Activated CD4-positive, alpha-beta T cell treated with anti-CD3 and anti-CD28 coated beads, Interleukin-2, amount 50 U/mL, for 4 hours (primary cell): ENCODE measurements around the gene SRPRB.

Experiments used
- DNase-seq, 2 experiments: peaks; one replicate each; pipeline ENCODE4 v3.0.0-alpha.2; 2020

SRPRB gene

DNA sequence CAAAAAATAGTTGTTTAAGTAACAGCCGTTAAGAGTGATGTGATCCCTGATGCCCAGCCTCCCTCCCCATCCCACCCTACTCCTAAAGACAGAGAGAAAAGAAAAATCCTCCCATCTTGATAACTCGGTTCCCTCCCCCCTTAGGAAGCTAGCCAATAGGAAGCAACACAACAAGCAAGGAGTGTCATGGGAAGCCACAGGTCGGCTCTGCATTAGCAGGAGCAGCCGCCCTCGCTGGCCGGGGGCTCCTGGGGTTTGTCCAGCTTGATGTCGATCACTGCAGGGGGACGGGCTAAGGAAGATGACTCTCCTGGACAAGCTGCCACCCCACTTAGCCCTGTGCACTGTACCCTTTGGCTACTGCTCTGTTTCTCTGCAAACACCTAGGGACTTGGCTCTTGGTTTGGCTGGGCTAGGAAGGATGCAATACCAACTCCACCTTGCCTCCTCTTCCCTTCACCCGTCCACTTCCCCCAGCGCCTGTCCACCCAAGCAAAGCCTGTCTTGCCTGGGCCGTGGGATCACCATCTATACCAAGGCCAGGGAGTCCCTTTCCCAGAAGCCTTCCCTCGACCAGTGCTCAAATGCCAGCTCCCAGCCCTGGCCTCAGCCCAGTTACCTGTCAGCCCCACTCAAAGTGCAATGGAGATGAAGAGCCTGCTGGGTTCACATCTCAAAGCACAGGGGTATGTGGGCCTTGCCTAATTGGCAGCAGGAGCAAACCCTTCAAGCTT, 23.1 kb downstream of the SRPRB start:
- DNase-seq, result no peak

DNA sequence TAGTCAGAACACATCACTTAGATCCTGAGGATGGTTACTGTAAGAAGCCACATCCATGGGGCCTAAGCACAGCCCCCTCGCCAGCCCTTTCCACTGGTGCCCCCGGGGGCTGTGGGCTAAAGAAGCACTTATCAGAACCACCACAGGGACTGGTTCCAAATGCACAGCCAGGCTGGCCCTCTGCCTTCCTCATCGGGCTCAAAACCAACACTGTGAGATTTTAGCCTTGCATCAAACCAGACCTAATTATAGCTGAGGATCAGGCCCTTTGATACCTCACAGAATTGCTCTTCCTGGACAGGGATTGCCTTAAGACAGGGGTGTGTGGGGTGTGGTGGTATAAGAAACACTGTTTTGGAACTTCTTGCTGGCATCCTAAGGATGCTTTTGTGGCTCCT, 23.7 kb downstream of the SRPRB start:
- no peak for DNase-seq

DNA sequence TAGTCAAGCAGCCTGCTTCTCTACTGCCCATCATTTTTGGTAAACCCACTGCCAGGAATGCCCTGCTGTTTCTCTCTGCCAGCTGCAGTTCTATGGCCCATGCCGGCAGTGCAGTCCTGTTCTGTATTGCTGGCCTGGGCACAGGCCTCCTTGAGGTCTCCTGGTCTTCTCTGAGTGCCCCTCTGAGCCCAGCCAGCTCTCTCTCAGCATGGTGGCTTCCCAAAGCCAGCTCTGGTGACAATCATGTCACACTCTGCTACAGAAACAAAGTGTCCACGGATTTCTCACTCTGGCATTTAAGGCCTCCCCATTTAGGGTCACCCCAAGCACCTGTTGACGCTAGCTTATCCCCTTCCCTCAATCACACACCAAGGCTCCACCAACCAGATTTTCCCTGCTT, 24.5 kb downstream of the SRPRB start:
- DNase-seq, result no peak

DNA sequence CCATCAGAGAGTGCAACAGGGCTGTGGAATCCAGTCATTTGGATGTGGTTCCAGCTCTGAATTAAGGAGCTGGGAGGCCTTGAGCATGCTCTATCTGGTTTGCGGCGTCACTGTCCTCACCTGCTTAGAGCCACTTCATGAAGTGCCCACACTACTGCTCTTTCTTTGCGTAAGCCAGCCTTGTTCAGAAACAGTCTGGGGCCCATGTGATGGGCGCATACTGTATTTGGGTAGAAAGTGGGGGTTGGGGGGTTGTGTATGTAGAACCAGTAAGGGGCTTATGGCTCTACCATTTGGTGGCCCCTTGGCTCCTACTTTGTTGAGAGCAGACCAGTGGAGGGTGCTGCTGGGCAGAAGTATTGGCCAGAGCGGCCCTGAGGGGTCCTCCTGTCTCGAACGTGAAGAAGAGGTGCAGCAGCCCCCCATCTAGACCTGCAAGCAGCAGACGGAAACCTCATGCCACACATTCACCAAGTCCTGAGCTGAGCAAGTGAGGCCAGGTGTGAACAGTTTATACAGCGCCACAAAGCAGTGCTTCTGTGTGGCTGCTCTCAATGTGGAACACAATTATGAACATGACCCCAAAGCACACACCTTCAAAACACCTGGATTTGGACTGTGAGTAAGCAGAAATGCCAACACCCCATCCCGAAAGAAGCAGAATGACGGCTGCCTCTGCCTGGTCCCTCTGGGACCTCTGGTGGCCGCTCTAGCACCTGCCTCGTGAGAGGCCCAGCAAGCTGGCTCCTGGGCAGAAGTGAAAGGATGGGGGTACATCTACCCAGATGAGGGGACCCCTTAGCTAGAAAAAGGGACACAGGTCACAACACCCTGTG, 26.6 kb downstream of the SRPRB start:
- DNase-seq, result no peak

DNA sequence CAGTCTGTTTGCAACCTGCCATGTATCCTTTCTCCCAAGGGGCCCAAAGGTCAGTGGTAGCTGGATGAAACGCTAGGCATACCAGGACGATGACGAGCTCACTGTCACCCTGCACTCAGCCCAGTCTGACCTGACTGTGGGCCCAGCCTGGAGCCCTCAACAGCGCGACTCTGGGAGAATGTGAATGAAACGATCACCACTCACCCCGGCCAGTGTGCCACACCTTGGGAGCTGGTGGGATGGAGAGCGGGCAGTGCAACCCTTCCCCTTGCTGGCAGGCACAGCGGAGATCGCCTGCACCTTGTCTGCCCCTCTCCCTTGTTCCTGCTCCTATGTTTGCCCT, 27.2 kb downstream of the SRPRB start:
- DNase-seq, result no peak

DNA sequence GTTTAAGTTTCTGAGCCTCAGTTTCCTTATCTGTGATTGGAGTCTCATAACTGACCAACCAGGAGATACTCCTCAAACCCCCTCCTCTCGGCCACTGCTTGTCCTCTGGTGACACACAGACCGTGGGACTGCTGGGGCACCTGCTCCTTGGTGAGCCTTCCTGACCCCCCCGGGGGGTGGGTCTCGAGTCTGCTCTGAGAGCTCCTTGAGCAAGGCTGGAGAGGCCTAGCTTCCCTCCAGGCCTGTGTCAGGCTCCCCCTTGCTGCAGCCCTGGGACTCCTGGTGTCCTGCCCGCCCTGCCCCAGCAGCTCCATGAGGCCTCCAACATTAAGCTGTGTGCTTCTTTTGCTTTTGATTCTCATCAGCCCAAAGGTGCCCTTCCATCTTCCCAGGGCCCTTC, 27.7 kb downstream of the SRPRB start:
- no peak for DNase-seq

DNA sequence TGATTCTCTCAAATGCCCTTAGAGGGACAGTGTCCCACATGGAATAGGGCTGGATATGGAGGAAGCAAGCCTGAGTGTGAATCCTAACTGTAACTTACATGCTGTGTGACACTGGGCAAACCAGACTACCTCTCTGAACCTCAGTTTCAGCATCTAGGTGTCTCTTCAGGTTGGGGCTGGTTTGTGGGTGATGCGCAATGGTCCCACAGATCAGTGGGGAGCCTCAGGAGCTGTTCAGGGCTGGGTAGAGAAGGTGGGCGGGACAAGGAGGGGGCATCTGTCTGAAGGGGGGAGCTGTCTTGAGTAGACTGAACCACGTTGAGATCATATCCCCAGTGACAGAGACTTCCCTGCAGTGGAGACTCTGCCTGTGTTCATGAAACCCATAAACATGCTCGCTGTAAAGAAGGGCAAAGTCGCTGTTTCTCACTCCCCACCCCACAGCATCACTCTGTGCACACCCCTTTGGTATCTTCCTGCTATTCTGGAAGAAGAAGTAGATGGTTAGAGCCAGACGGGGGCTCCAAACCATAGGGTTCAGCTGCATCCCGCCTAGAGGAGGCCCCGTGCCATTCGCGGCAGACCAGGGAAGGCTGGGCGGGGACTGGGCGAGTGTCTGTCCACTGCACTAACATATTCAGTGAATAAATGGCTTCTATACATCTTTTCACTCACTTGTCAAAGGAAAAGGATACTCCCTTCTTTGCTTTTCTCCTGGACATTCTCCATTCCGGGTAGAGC, 28.4 kb downstream of the SRPRB start:
- DNase-seq, result no peak

DNA sequence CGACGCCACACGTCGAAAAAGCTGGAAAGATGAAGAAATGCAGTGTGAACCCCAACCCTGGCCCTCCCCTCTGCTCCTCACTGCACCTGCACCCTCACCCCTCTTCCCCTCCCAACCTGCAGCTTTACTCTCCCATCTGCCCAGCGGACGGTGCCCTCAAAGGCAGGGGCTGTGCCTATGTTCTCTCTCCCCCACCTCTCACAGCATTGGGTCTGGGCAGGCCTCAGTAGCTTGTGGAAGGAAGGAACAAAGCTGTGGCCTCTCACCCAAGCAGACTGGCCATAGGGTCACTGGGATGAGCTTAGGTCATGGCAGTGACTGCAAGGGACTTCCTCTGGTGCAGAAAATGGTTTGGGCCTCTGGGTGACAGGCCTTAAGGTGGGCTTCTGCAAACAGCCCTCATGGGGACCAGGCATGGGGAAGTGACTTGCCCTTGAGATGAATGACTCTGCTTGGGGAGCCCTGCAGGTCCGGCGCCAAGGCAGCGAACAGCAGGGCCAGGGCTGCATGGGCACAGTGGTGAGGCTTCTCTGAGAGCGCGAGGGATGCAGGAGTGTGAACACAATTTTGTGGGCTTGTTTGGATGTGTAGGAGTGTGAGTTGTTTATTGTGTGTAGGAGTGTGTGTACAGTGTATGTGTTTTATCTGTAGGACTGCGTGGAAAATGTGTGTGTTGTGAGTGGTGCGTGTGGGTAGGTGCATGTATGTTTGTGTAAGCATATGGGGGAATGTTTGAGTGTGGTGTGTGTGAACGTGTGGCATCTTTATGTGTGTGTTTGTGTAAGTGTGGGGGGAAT, 29.2 kb downstream of the SRPRB start:
- DNase-seq, result no peak

DNA sequence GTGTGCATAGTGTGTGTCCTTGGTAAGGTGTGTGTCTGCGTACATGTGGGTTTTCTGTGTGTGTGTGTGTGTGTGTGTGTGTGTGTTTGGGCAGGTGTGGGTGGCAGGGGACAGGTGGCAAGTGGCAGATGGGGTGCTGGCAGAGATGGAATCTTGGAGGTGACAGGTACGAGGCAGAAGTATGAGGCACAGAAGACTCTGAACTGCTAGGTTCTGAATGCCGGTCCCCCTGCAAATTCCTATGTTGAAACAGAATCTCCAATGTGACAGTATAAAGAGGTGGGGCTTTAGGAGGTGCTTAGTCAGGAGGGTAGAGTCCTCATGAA, 29.8 kb downstream of the SRPRB start:
- DNase-seq, result no peak

DNA sequence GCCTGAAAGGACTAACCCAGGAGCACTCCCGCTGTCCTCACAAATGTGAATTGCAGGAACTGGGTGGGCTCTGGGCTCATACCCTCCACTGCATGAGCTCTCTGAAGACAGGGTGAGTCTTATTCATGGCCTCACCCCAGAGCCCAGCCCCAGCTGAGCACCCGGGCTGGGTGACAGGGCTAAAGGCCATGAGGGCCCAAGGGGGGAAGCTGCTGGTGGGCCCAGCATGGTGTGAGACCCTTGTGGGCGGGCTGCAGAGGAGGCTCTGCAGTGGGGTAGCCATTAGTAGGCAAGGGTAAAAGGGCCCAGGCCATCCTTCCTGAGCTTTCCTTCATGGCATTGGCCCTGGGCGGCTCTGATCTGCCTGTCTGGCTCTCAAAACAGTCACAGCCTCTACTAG, 30.3 kb downstream of the SRPRB start:
- DNase-seq, result no peak

DNA sequence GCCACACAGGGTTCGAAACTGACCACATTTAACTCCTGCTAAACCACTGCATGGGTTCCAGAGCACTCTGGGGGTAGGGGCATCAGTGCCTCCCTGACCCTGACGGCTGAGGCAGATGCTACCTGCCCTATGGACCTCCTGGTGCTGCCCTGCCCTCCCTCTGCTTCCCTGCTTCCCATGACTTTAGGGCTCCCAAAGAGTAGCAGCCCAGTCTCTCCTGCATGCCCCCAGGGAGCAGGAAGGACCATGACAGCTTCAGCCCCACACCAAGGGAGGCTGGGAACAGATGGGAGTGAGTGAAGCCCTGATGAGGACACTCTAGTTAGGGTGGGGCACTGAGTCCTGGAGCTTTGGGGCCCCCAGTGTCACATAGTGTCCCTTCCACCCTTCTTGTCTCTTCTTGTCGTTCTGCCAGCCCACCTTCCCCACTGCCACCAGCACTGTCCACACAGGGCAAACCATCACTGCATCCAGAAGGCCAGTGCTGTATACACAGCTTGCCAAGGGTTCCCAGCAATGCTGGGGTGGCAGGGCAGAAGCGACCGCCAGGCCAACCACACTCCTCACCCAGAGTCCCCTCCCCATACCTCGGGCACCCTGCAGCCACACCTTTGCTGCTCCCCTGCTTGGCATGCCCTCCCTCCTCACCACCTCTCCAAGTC, 31.0 kb downstream of the SRPRB start:
- no peak for DNase-seq

DNA sequence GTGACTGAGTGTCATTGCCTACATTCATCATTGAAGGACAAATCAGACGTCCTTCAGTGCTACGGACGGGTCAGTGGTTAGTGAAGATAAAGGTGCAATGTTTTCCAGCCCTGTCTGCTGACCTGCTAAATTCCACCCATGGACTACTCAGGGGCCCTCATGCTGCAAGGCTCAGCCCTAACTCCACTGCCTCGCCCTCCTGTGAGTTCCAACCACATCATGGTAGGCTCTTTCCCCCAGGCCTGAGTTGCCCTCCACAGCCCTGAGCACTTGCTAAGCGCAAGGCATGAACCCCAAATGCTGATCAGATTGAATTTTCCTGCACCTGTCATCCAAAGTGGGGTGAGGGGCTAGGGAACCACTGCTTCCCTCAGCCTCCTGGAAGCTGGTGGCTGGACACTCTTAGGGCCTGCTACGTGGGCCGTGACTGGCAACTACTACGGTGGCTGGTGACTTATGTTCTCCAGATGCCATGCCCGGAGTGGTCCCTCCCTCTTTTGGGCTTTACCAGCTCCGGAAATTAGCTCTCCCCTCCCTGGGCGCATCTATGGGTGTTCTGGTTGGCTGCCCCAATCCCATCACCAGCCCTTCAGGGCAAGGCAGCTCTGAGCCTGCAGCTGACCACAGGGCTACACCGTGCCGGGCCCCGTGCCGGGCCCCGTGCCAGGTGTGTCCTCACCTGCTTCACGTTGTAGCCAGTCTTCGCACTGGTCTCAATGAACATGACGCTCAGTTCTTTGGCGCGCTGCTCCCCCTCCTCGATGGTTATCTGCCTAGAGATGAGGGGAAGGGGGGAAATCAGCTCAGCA, 32.1 kb downstream of the SRPRB start:
- no peak for DNase-seq

DNA sequence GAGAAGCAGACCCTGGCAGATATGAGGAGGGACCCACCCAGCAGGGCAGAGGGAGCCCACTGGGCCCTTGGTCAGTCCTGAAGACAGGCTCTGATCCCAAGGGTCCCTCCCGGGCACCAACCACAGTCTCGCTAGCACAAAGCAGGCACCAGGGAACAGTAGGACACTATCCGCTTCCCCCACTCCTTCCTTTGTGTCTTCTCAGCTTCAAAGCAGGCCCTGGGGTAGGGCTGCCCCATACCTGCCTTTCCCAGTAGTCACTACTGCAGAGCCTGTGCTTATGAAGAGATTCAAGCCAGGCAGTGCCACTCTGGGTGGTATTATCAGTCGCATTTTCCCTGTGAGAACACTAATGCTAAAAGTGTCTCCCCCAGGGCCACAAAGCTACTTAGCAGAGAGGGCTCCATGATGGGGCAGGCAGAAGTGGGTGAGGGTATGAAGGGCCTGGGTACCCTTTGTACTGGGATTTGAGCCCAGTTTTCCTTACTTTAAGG, 32.7 kb downstream of the SRPRB start:
- no peak for DNase-seq

DNA sequence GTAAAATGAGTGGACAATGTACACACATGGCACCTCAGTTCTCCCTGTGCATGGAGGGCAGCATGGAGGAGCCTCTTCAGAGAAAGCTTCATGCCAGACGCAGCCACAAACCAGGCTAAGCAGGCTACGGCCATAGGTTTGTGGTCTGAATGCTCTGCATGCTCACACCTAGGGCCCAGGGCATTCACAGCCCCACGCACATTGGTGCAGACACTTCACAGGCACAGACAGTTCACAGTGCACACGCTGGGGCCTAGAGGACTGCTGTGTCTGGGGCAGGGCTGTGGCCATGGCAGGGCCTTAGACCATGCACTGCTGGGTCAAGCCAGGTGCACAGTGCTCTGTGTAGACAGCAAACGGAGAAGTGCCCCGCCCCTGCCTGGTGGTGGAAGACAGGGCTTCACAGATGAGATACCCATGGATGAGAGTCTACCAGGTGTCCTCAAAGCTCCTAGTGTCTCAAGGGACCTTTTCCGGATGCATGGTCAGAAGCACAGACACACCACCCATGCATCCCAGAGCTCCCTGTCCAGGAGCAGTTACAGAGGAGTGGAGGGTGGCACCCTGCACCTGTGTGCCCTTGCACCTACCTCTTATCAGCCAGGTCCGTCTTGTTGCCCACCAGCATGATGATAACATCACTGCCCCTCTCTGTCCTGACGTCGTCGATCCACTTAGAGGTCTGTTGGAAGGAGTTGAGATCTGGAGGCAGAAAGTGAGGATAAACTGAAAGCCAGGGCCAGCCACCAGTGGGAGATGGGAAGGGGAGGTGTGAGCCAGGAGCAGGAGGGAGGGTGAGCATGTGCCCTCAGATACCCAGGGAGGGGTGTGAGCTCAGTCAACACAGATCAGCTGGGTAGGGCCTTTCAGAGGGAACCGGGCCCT, 33.5 kb downstream of the SRPRB start:
- DNase-seq, result no peak

DNA sequence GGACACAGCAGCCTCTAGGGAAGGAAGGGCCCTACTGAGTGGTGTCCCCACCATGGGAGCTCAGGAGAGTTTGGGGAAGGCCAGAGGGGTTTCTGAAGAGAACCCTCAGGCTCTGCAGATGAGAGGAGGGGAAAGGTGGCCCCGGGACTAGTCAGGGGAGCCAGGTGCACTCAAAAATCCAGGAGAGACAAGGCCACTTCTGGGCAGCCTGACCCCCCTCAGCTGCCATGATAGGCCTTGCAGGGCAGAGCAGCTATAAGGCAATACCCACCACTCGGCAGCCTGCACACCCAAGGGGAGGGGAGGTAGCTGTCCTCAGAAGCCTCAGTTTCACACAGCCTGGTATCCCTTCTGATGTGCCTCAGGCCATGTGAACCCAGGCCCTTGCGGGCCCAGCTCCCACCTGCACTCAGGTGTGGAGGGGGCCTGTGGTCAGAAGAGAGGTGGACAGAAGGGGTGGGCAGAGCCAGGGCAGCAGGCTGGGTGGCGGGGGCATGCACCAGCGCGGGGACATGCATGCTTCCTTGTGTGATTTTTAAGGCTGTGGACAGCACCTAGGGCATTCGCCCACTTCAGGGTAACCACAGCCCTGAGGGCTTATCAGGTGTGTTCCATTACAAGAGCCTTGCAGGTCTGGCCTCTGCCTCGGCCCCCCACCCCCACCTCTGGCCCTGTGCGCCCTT, 34.6 kb downstream of the SRPRB start:
- DNase-seq, result no peak

DNA sequence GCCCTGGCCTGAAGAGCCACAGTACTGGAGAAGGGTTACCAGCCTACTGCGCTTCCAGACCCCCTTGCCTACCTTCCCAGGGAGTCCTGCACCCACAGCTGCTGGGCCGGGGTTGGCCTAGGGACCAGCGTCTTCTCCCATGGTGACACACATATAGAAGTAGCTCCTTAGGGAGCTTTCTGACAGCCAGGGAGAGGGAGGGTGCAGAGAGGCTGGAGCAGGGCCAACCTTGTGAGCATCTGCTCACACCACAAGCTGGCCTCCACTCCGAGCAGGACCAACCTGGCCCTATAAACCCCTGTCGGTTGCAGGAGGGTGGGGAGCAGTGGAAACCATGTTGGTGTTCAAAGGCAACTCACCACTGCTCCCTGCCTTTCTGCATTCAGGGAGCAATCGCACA, 35.2 kb downstream of the SRPRB start:
- no peak for DNase-seq

DNA sequence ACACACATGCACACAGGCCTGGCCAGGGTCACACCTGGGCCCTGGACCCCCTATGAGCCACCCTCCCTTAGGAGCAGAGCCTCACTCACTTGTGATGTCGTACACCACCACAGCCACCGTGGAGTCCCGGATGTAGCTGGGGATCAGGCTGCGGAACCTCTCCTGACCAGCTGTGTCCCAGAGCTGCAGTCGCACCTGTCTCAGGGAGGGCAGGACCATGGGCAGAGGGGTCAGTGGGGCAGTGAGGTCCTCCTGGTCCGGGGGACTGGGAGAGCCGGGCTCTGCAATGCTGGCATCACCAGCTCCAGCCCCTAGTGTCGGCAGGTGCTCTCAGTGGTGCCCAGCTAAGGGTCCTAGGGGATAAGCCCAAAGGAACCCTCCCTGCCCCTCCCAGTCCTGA, 35.6 kb downstream of the SRPRB start:
- no peak for DNase-seq

DNA sequence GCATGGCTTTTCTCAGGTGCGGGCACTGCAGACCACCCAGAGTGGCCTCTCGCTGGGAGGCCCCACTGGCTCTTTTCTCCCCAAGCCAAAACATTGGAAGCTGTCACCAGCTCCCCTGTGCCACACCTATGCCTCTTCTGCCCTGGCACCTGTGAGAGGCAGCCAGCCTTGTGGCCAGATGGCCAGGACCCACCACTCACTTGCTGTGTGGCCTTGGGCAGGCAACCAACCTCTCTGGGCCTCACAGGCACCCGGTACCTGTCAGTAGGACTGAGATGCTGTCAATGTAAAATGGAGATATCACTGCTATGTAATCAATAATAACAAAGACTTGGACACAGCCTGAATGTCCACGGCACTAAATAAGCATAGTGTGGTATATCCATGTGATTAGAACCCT, 36.5 kb downstream of the SRPRB start:
- no peak for DNase-seq

DNA sequence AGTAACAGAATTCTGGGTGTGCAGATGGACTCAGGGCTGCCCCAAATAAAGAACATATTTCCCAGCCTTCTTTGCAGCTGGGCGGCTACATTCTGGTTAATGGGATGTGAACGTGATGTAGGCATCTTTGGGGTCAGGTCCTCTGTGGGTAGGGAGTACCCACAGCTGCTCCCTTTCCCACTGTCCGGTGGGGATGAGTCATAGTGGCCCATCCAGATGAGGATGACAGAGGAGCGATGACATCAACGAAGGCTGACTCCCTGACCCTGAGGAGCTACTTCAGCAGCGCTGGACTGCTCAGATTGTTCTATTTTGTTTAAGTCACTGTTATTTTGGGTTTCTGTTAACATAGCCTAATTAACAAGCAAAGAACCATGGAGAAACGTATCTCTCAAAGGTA, 38.0 kb downstream of the SRPRB start:
- DNase-seq, result no peak

DNA sequence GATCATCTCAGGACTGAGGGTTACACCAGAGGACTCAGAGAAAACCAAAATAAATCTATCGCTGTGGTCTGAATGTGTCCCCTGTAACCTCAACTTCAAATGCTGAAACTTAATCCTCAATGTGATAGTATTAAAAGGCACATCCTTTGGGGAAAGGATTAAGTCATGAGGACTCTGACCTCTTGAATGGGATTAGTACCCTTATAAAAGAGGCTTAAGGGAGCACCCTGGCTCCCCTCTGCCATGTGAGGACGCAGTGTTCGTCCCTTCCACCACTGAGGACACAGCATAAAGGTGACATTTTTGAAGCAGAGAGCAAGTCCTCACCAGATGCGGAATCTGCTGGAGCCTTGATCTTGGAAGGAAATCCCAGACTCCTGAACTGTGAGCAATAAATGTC, 39.5 kb downstream of the SRPRB start:
- DNase-seq, result no peak
